Thoracic aorta (tissue), 2 donors: ENCODE measurements around the gene STEAP1B. TPM values are rescaled to one million over a fixed set of nuclear protein-coding genes. Genes with fewer than 3 reads are reported as not detected.
"Not testable (repeated sequence)": the region's sequence is repeated elsewhere in the genome, so short reads cannot be mapped to it uniquely, and the experiment has no call there.

ENCODE experiments used
- ATAC-seq: fragments of 150-250 bp; one replicate; pipeline ENCODE4 v1.8.0; 2017; ENCODE audit warnings: low read depth; ENCODE audit not compliant: insufficient number of reproducible peaks, low FRiP score
- DNase-seq: peaks from one replicate; pipeline ENCODE4 v3.0.0-alpha.2; 2020; ENCODE audit warnings: low spot score
- H3K27ac ChIP-seq, 2 donors: fragments of 200-600 bp; sonication (generic); 1 replicate in 1 of 2; 2 replicates in 1 of 2; pipeline ENCODE4 v1.5.1; 2016; ENCODE audit warnings: mild to moderate bottlenecking in 2 of 2, moderate library complexity in 2 of 2
- H3K27me3 ChIP-seq: fragments of 200-600 bp; sonication (generic); replicated peaks from 2 replicates; pipeline ENCODE4 v1.6.0; 2016; ENCODE audit warnings: mild to moderate bottlenecking; ENCODE audit not compliant: insufficient read depth
- H3K36me3 ChIP-seq: fragments of 200-600 bp; sonication (generic); one replicate; pipeline ENCODE4 v1.5.1; 2016
- H3K4me1 ChIP-seq, 2 donors: fragments of 200-600 bp; sonication (generic); 1 replicate in 1 of 2; 2 replicates in 1 of 2; pipeline versions ENCODE4 v1.5.1 to v1.6.0; 2016; ENCODE audit warnings: low read depth in 2 of 2, mild to moderate bottlenecking in 1 of 2; ENCODE audit not compliant: control insufficient read depth in 1 of 2
- H3K4me3 ChIP-seq: fragments of 200-600 bp; sonication (generic); 2 replicates; pipeline ENCODE4 v1.5.1; 2016; ENCODE audit warnings: mild to moderate bottlenecking
- H3K9me3 ChIP-seq: fragments of 200-600 bp; sonication (generic); 2 replicates; pipeline ENCODE4 v1.5.1; 2016
- total RNA-seq, 2 donors: library from RNA; depleted of rRNA; stranded (reverse); fragments of >200 nt; gene quantifications; one replicate each; pipeline versions ENCODE4 v1.1.0 to v1.2.3, GENCODE V29; 2016
- TF ChIP-seq, protein P1 (sequence below): fragments of 200-600 bp; sonication (generic); IDR thresholded peaks from one replicate; pipeline ENCODE4 v1.5.1; 2019; ENCODE audit warnings: antibody characterized with exemption

STEAP1B gene
- total RNA-seq, 2 donors from 2014 or later, result 1.1 TPM; not detected in 1

GRCh38 chr7:22544245-22544644 is 44.3 kb upstream of the STEAP1B start:
- ATAC-seq, result no peak

DNA sequence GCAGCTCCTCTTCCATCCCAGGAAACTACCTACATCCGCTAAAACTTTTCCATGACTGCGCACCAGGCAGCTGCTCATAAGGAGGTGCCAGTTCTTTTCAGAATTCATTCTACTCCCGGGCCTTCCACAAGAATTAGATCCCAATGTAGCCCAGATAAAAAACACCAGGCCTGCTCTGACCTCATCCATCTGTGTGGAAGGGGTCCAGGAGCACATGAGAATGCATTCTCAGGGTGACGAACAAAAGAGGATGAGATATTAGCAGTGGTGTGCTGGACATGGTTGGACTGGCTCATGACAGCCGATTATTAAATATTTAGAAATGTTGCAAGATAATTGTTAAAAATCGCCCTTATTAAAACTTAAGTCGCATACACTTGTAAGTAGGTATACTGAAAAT is 43.2 kb upstream of the STEAP1B start:
- H3K27me3 ChIP-seq, result peaks cover 5% of the 10 kb centered on the region
- no peaks in the 10 kb centered on the region for H3K36me3 ChIP-seq
- no peaks in the 10 kb centered on the region for H3K4me1 ChIP-seq
- no peaks in the 10 kb centered on the region for H3K9me3 ChIP-seq
- no peak for DNase-seq
- no peak overlapping the region for H3K27ac ChIP-seq
- ATAC-seq, result no peak
- TF ChIP-seq, protein P1, sequence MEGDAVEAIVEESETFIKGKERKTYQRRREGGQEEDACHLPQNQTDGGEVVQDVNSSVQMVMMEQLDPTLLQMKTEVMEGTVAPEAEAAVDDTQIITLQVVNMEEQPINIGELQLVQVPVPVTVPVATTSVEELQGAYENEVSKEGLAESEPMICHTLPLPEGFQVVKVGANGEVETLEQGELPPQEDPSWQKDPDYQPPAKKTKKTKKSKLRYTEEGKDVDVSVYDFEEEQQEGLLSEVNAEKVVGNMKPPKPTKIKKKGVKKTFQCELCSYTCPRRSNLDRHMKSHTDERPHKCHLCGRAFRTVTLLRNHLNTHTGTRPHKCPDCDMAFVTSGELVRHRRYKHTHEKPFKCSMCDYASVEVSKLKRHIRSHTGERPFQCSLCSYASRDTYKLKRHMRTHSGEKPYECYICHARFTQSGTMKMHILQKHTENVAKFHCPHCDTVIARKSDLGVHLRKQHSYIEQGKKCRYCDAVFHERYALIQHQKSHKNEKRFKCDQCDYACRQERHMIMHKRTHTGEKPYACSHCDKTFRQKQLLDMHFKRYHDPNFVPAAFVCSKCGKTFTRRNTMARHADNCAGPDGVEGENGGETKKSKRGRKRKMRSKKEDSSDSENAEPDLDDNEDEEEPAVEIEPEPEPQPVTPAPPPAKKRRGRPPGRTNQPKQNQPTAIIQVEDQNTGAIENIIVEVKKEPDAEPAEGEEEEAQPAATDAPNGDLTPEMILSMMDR, result no peak
- no peak overlapping the region for H3K4me3 ChIP-seq

More at GRCh38 chr7:22544245-22544644, 44.3 kb upstream of the STEAP1B start:
- H3K4me1 ChIP-seq, result peaks cover 0 to under 1% of the 10 kb centered on the region in 2 donors
- H3K9me3 ChIP-seq, result no peaks in the 10 kb centered on the region
- H3K27ac ChIP-seq, result no peak overlapping the region
- no peak overlapping the region for H3K4me3 ChIP-seq
- H3K27me3 ChIP-seq, result peaks cover 5% of the 10 kb centered on the region
- no peaks in the 10 kb centered on the region for H3K36me3 ChIP-seq
- DNase-seq, result no peak
- TF ChIP-seq, protein P1, result no peak

DNA sequence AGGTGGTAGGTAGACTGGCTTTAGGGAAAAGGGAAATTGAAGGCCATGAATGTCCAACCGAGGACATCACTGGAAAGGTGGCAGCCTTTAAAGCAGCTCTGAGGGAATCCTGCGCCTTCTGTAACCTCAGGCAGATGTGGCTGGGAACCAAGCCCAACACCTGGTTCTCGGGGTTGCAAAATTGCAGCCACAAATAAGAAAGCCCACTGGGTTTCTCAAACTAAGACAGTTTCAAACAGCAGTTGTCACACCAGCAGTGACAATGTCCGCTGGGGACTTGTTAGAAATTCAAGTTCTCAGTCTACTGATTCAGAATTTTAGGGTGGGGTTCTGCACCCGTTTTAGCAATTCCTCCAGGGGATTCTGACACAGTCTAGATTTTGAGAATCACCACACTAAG is 42.7 kb upstream of the STEAP1B start:
- TF ChIP-seq, protein P1, result no peak

DNA sequence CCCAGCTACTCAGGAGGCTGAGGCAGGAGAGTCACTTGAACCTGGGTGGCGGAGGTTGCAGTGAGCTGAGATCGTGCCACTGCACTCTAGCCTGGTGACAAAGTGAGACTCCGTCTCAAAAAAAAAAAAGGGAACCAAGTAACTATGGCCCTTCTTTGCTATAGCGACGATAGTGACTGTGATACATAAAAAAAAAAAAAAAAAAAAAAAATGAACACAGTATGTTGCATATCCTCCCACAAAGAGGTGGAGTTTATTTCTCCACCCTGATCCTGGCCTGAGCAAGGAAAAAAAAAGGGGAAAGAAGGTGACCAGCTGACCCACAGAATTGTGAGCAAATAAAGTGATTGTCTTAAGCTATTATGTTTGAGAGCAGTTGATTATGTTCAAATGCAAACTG is 42.3 kb upstream of the STEAP1B start:
- Histone ChIP-seq H3K9me3 (no peaks in the 10 kb centered on the region), H3K27me3 (peaks cover 4% of the 10 kb centered on the region), H3K36me3 (no peaks in the 10 kb centered on the region), H3K27ac (no peak overlapping the region), H3K4me1 (no peaks in the 10 kb centered on the region), H3K4me3 (no peak overlapping the region)
- DNase-seq, result no peak
- TF ChIP-seq, protein P1, result no peak
- ATAC-seq, result no peak

More for the DNA sequence above, 42.7 kb upstream of the STEAP1B start:
- Histone ChIP-seq H3K4me3 (no peak overlapping the region), H3K9me3 (no peaks in the 10 kb centered on the region), H3K27me3 (peaks cover 5% of the 10 kb centered on the region), H3K27ac (no peak overlapping the region), H3K36me3 (no peaks in the 10 kb centered on the region), H3K4me1 (no peaks in the 10 kb centered on the region)
- DNase-seq (no peak), ATAC-seq (no peak)

DNA sequence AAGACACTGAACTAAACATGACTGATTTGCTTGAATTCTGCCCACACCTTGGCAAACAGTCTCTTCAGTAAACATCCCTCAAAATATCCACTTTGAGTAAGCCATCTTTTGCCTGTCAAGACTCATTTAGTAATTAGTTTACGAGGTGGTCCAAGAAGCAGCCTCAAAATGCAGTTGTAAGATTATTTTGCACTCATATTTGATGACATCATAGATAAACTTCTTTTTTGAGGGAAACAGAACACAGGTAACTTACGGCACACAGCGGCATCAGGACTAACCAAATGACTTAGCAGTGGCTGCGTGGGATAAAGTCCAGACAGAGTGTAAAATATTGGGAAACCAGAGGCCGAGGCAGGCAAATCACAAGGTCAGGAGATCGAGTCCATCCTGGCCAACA is 41.8 kb upstream of the STEAP1B start:
- ATAC-seq (no peak), DNase-seq (no peak)
- no peaks in the 10 kb centered on the region for H3K9me3 ChIP-seq
- H3K27me3 ChIP-seq, result no peaks in the 10 kb centered on the region
- TF ChIP-seq, protein P1, result no peak
- H3K4me3 ChIP-seq, result no peak overlapping the region
- no peak overlapping the region for H3K27ac ChIP-seq
- no peaks in the 10 kb centered on the region for H3K36me3 ChIP-seq
- no peaks in the 10 kb centered on the region for H3K4me1 ChIP-seq

- not testable (repeated sequence) for H3K4me3 ChIP-seq, H3K27me3 ChIP-seq, DNase-seq, H3K4me1 ChIP-seq, H3K9me3 ChIP-seq, H3K27ac ChIP-seq, ATAC-seq, H3K36me3 ChIP-seq
Measured at GRCh38 chr7:22528537-22528936, 28.5 kb upstream of the STEAP1B start.

GRCh38 chr7:22524353-22524947 is 24.5 kb upstream of the STEAP1B start:
- not testable (repeated sequence) for H3K27ac ChIP-seq, H3K4me3 ChIP-seq, ATAC-seq, H3K27me3 ChIP-seq, H3K9me3 ChIP-seq, DNase-seq, H3K4me1 ChIP-seq, H3K36me3 ChIP-seq

DNA sequence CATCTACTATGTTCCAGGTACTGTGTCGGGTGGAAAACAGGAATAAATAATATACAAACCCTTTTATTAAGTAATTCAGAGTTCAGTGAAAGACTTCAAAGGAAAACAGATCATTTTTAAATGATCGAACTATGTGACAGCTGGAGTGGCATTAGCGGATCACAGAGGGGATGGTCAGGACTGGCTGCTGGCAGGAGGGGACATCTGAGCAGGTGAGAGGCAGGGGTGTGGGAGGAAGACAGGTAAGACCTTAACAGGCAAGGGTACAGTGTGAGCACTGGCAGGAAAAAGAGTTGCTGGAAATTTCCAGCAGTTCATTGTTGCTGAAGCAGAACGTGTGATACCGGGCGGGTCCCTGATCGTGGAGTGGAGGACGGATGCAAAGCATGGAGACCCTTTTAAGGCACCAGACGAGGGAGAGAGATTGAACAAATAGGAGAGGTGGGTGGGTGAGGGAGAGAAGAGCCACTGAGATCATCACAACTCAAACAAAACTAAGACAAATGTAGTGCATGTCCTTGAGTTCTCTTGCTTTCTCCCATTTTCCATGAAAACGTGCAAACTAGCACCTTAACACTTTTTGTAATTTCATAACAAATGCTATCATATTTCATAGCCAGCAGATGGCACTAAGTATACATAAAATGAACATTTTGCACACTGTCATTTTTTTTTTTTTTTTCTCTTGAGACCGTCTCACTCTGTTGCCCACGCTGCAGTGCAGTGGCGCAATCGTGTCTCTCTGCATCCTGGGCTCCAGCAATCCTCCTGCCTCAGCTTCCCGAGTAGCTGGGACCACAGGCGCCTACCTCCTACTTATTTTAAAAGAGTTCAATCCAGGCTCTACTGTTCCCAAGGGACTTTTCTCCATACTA is 23.7 kb upstream of the STEAP1B start:
- H3K9me3 ChIP-seq, DNase-seq, H3K36me3 ChIP-seq, H3K4me3 ChIP-seq, H3K27ac ChIP-seq, ATAC-seq, H3K4me1 ChIP-seq, H3K27me3 ChIP-seq: not testable (repeated sequence)
